A673 (cell line): ENCODE measurements around the gene SLC28A1. TPM values are rescaled to one million over a fixed set of nuclear protein-coding genes. Genes with fewer than 3 reads are reported as not detected.

Experiments
- BruUV-seq: library from RNA; stranded (reverse); fragments of 400-500 nt; replicated peaks from 2 replicates; lab custom pipeline; 2021; lab: Mats Ljungman, UMichigan
- CTCF ChIA-PET: fragments of 300-600 bp; sonication (Branson Sonifier 250); formaldehyde crosslinking; loops from one replicate; lab custom pipeline; 2022; ENCODE audit warnings: antibody characterized with exemption; lab: Charles Lee
- POLR2A ChIA-PET: fragments of 300-600 bp; sonication (Branson Sonifier 250); formaldehyde crosslinking; loops from one replicate; lab custom pipeline; 2022; ENCODE audit warnings: antibody characterized with exemption; ENCODE audit not compliant: low non-redundant PET; lab: Charles Lee
- DNase-seq: peaks from one replicate; pipeline ENCODE4 v3.0.0-alpha.2; 2015; ENCODE audit warnings: low spot score
- H3K27ac ChIP-seq: fragments of 200-600 bp; sonication (generic); 2 replicates; pipeline ENCODE4 v1.5.1; 2016; ENCODE audit warnings: mixed run types, low read depth, mild to moderate bottlenecking, mixed read lengths, antibody characterized with exemption, low read length; ENCODE audit not compliant: poor library complexity, severe bottlenecking
- H3K27me3 ChIP-seq: fragments of 200-600 bp; sonication (generic); replicated peaks from 2 replicates; pipeline ENCODE4 v1.6.1; 2017; ENCODE audit warnings: mixed run types, low read depth, mild to moderate bottlenecking, mixed read lengths, antibody characterized with exemption, low read length; ENCODE audit not compliant: insufficient read depth, poor library complexity
- H3K36me3 ChIP-seq: fragments of 200-600 bp; sonication (generic); 2 replicates; pipeline ENCODE4 v1.6.1; 2016; ENCODE audit warnings: mixed run types, mild to moderate bottlenecking, mixed read lengths, antibody characterized with exemption, low read length; ENCODE audit not compliant: insufficient read depth, poor library complexity, severe bottlenecking
- H3K4me1 ChIP-seq: fragments of 200-600 bp; sonication (generic); 2 replicates; pipeline ENCODE4 v1.6.1; 2017; ENCODE audit warnings: mixed run types, mild to moderate bottlenecking, mixed read lengths, antibody characterized with exemption, low read length; ENCODE audit not compliant: insufficient read depth, poor library complexity, severe bottlenecking
- H3K4me3 ChIP-seq: fragments of 200-600 bp; sonication (generic); 2 replicates; pipeline ENCODE4 v1.5.1; 2016; ENCODE audit warnings: low read depth, mixed run types, mild to moderate bottlenecking, mixed read lengths, low read length; ENCODE audit not compliant: poor library complexity, severe bottlenecking
- H3K9me3 ChIP-seq: fragments of 200-600 bp; sonication (generic); 2 replicates; pipeline ENCODE4 v1.6.1; 2016; ENCODE audit warnings: mixed run types, low read depth, mild to moderate bottlenecking, mixed read lengths, antibody characterized with exemption, low read length; ENCODE audit not compliant: poor library complexity, severe bottlenecking
- EZH2 ChIP-seq: fragments of 200-600 bp; sonication (generic); IDR thresholded peaks from 2 replicates; pipeline ENCODE4 v1.6.1; 2017; ENCODE audit warnings: borderline replicate concordance, low read depth, mild to moderate bottlenecking, mixed read lengths, antibody characterized with exemption, low read length; ENCODE audit not compliant: poor library complexity, severe bottlenecking
- intact Hi-C: fragments of 100-400 bp; cut with micrococcal nuclease; formaldehyde crosslinking; loops from one replicate; pipeline ENCODE4 v1.10.0; 2022; ENCODE audit not compliant: unreplicated experiment
- total RNA-seq: library from RNA; stranded (reverse); gene quantifications from 2 replicates; pipeline ENCODE4 v1.2.3, GENCODE V29; 2021
- TF ChIP-seq, protein P1 (sequence below): fragments of 300-800, 200-600 bp; sonication (generic); conservative IDR thresholded peaks from 2 replicates; pipeline ENCODE4 v1.5.1; 2017; ENCODE audit warnings: low read depth, mild to moderate bottlenecking, antibody characterized with exemption, low read length, moderate library complexity, mixed read lengths

SLC28A1 gene
- total RNA-seq, 1 experiment from 2014 or later: not detected

DNA sequence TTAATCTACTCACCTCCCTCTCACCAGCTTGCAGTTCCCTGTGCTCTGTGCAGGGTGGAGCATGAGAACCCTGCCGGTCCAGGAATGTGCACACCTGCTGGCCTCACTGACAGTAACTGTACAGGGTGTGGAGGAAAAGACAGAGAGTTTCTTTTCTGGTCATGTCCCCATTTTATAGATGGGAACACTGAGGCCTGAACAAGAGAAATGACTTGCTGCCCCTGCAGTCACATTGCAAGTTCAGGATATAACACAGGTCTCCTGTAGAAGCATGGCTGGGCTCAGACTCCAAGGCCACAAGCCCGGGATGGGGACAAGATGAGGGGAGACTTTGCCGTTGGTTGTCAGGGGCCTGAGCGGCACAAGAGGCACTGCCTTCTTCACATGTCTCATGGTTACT is 23.3 kb downstream of the SLC28A1 start:
- ChIA-PET POLR2A (no interaction called here), CTCF (no interaction called here)
- Histone ChIP-seq H3K27me3 (no peaks in the 10 kb centered on the region), H3K36me3 (no peaks in the 10 kb centered on the region), H3K4me1 (no peaks in the 10 kb centered on the region), H3K9me3 (no peaks in the 10 kb centered on the region), H3K4me3 (no peak overlapping the region), H3K27ac (no peak overlapping the region)
- no peak for DNase-seq
- BruUV-seq: no TSS peak
- intact Hi-C loops: no loop called here
- no peak for TF ChIP-seq EZH2
- TF ChIP-seq, protein P1, sequence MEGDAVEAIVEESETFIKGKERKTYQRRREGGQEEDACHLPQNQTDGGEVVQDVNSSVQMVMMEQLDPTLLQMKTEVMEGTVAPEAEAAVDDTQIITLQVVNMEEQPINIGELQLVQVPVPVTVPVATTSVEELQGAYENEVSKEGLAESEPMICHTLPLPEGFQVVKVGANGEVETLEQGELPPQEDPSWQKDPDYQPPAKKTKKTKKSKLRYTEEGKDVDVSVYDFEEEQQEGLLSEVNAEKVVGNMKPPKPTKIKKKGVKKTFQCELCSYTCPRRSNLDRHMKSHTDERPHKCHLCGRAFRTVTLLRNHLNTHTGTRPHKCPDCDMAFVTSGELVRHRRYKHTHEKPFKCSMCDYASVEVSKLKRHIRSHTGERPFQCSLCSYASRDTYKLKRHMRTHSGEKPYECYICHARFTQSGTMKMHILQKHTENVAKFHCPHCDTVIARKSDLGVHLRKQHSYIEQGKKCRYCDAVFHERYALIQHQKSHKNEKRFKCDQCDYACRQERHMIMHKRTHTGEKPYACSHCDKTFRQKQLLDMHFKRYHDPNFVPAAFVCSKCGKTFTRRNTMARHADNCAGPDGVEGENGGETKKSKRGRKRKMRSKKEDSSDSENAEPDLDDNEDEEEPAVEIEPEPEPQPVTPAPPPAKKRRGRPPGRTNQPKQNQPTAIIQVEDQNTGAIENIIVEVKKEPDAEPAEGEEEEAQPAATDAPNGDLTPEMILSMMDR: no peak

DNA sequence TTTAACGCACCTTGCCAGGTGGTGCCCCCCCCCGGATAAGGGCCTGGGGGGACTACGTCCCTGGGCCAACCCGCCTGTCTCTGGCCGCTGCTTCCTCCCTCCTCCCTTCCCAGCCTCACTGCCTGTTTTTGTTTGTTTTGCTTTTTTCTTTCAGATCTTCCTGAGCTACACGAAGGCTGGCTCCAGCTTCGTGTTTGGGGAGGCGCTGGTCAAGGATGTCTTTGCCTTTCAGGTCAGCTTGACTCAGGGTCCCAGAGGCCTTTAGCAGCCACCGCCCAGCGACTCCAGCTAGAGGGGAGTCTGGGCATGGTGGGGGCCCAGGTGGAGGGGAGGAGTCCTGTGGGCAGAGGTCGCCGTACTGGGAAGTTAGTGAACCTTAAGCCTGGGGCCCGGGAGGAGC is 24.1 kb downstream of the SLC28A1 start:
- DNase-seq: no peak
- CTCF ChIA-PET: no interaction called here
- Histone ChIP-seq H3K27me3 (no peaks in the 10 kb centered on the region), H3K36me3 (no peaks in the 10 kb centered on the region), H3K9me3 (no peaks in the 10 kb centered on the region), H3K27ac (no peak overlapping the region), H3K4me3 (no peak overlapping the region), H3K4me1 (no peaks in the 10 kb centered on the region)
- BruUV-seq: no TSS peak
- POLR2A ChIA-PET: no interaction called here
- no peak for TF ChIP-seq EZH2
- TF ChIP-seq, protein P1: no peak
- intact Hi-C loops: no loop called here

DNA sequence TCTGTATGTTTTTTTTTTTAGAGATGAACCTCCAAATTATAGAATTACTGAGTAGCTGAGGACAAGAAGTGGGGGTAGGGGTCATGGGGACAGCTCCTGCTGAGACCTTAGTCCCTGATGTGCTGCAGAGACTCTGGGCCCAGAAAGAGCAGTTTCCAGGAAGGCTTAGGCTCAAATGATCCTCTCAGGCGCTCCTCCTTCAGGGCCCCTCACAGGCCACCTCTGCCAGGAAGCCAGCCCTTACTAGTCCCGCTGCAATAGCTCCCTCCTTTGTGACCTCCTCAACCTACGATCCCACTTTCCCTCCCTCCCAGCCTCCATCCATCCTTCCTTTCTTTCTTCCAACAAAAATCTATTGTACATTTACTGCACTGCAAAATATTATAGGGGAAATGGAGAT is 24.6 kb downstream of the SLC28A1 start:
- Histone ChIP-seq H3K27me3 (no peaks in the 10 kb centered on the region), H3K4me3 (no peak overlapping the region), H3K27ac (no peak overlapping the region), H3K9me3 (no peaks in the 10 kb centered on the region), H3K36me3 (no peaks in the 10 kb centered on the region), H3K4me1 (no peaks in the 10 kb centered on the region)
- CTCF ChIA-PET: no interaction called here
- TF ChIP-seq EZH2: no peak
- DNase-seq: no peak
- POLR2A ChIA-PET: no interaction called here
- BruUV-seq: no TSS peak
- intact Hi-C loops: no loop called here

DNA sequence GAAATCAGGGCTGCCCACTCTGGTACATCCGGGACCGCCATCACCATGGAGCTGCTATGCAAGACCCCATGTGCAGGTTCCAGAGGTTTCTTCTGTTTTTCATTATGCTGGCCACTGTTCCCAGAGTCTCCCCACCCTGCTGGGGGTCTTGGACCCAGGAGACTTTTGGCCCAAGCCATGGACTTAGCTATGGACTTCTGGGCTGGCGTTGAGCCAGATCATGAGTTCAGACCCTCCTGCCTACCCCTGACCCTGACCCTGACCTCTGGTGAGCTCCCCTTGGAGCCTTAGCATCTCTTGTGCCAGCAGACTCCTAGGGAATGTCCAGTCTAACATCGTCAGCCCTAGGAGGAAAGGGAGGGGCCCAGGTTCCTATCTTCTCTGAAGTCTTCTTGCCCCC is 25.3 kb downstream of the SLC28A1 start:
- H3K4me3 ChIP-seq: no peak overlapping the region
- intact Hi-C loops: no loop called here
- TF ChIP-seq, protein P1: no peak
- TF ChIP-seq EZH2: no peak
- POLR2A ChIA-PET: interaction anchor here (0.5 kb wide), 1 partner anchor 101 kb away, joined by 3 read pairs; no protein-coding TSS in a partner anchor
- no TSS peak for BruUV-seq
- H3K36me3 ChIP-seq: no peaks in the 10 kb centered on the region
- H3K9me3 ChIP-seq: no peaks in the 10 kb centered on the region
- no peaks in the 10 kb centered on the region for H3K4me1 ChIP-seq
- no peak overlapping the region for H3K27ac ChIP-seq
- no peak for DNase-seq
- CTCF ChIA-PET: no interaction called here
- no peaks in the 10 kb centered on the region for H3K27me3 ChIP-seq
